H9 (cell line): Measurements from ENCODE around the gene MICB. TPM values are rescaled to one million over a fixed set of nuclear protein-coding genes. Genes with fewer than 3 reads are reported as not detected.

Experiments used
- DNase-seq: peaks from one replicate; pipeline ENCODE4 v3.0.0-alpha.2; 2017
- H2AFZ ChIP-seq: one replicate; pipeline ENCODE4 v1.6.1; 2013; ENCODE audit warnings: mild to moderate bottlenecking, low read length, control low read depth, moderate library complexity
- H2AK5ac ChIP-seq: 2 replicates; pipeline ENCODE4 v1.6.1; 2013; ENCODE audit warnings: low read length, control low read depth, mixed read lengths; ENCODE audit not compliant: insufficient read length
- H2BK120ac ChIP-seq: one replicate; pipeline ENCODE4 v1.6.1; 2013; ENCODE audit warnings: low read depth, mild to moderate bottlenecking, low read length, control low read depth, inconsistent platforms; ENCODE audit not compliant: poor library complexity, severe bottlenecking
- H2BK12ac ChIP-seq: 2 replicates; pipeline ENCODE4 v1.6.1; 2013; ENCODE audit warnings: low read length, control low read depth, mixed read lengths, low read depth; ENCODE audit not compliant: insufficient read length
- H2BK15ac ChIP-seq: 2 replicates; pipeline ENCODE4 v1.6.1; 2013; ENCODE audit warnings: low read depth, low read length, control low read depth
- H2BK20ac ChIP-seq: one replicate; pipeline ENCODE4 v1.6.1; 2013; ENCODE audit warnings: low read depth, mild to moderate bottlenecking, low read length, control low read depth, inconsistent platforms; ENCODE audit not compliant: poor library complexity, severe bottlenecking
- H2BK5ac ChIP-seq: 2 replicates; pipeline ENCODE4 v1.6.1; 2013; ENCODE audit warnings: low read length, control low read depth, mixed read lengths; ENCODE audit not compliant: insufficient read length
- H3K14ac ChIP-seq: 2 replicates; pipeline ENCODE4 v1.6.1; 2013; ENCODE audit warnings: low read length, control low read depth; ENCODE audit not compliant: insufficient read depth
- H3K18ac ChIP-seq: 2 replicates; pipeline ENCODE4 v1.6.1; 2013; ENCODE audit warnings: low read depth, mild to moderate bottlenecking, mixed read lengths, low read length, control low read depth; ENCODE audit not compliant: insufficient read length
- H3K23ac ChIP-seq: 2 replicates; pipeline ENCODE4 v1.6.1; 2013; ENCODE audit warnings: low read length, control low read depth, mixed read lengths, low read depth; ENCODE audit not compliant: insufficient read length
- H3K23me2 ChIP-seq: 2 replicates; pipeline ENCODE4 v1.6.1; 2013; ENCODE audit warnings: low read depth, mild to moderate bottlenecking, mixed read lengths, low read length, control low read depth; ENCODE audit not compliant: insufficient read length, poor library complexity, severe bottlenecking
- H3K27ac ChIP-seq: 2 replicates; pipeline ENCODE4 v1.5.1; 2013; ENCODE audit warnings: low read length, control low read depth, mixed read lengths, low read depth; ENCODE audit not compliant: insufficient read length
- H3K27me3 ChIP-seq: 2 replicates; pipeline ENCODE4 v1.6.1; 2013; ENCODE audit warnings: low read length, control low read depth, inconsistent platforms; ENCODE audit not compliant: insufficient read depth
- H3K4ac ChIP-seq: 2 replicates; pipeline ENCODE4 v1.6.1; 2013; ENCODE audit warnings: low read depth, mild to moderate bottlenecking, control low read depth, inconsistent platforms, low read length, moderate library complexity
- H3K4me1 ChIP-seq: 2 replicates; pipeline ENCODE4 v1.6.1; 2013; ENCODE audit warnings: low read length, control low read depth, inconsistent platforms; ENCODE audit not compliant: insufficient read depth
- H3K4me2 ChIP-seq: 2 replicates; pipeline ENCODE4 v1.6.1; 2013; ENCODE audit warnings: low read length, control low read depth, mixed read lengths; ENCODE audit not compliant: insufficient read length, insufficient read depth
- H3K56ac ChIP-seq: 2 replicates; pipeline ENCODE4 v1.6.1; 2013; ENCODE audit warnings: low read depth, mild to moderate bottlenecking, mixed read lengths, low read length, control low read depth; ENCODE audit not compliant: insufficient read length
- H3K79me1 ChIP-seq: 2 replicates; pipeline ENCODE4 v1.6.1; 2013; ENCODE audit warnings: low read depth, mild to moderate bottlenecking, moderate library complexity, low read length, control low read depth, inconsistent platforms; ENCODE audit not compliant: insufficient read depth, poor library complexity, severe bottlenecking
- H3K79me2 ChIP-seq: 2 replicates; pipeline ENCODE4 v1.6.1; 2013; ENCODE audit warnings: low read length, control low read depth, inconsistent platforms; ENCODE audit not compliant: insufficient read depth
- H3K9ac ChIP-seq: 2 replicates; pipeline ENCODE4 v1.6.1; 2013; ENCODE audit warnings: low read length, control low read depth, mixed read lengths; ENCODE audit not compliant: insufficient read length; ENCODE audit errors: extremely low read depth
- H3K9me3 ChIP-seq: one replicate; pipeline ENCODE4 v1.6.1; 2013; ENCODE audit warnings: low read depth, low read length, inconsistent platforms; ENCODE audit not compliant: control insufficient read depth
- H3T11ph ChIP-seq: one replicate; pipeline ENCODE4 v1.6.1; 2013; ENCODE audit warnings: mild to moderate bottlenecking, low read length, control low read depth, inconsistent platforms
- H4K20me1 ChIP-seq: one replicate; pipeline ENCODE4 v1.6.1; 2013; ENCODE audit not compliant: control insufficient read depth, insufficient read length, insufficient read depth
- H4K5ac ChIP-seq: 2 replicates; pipeline ENCODE4 v1.6.1; 2013; ENCODE audit warnings: low read depth, mild to moderate bottlenecking, mixed read lengths, low read length, control low read depth; ENCODE audit not compliant: insufficient read length
- H4K8ac ChIP-seq: replicated peaks from 2 replicates; pipeline ENCODE4 v1.6.1; 2013; ENCODE audit warnings: low read length, control low read depth, mixed read lengths, low read depth; ENCODE audit not compliant: insufficient read length
- H4K91ac ChIP-seq: 2 replicates; pipeline ENCODE4 v1.6.1; 2013; ENCODE audit warnings: low read depth, mild to moderate bottlenecking, moderate library complexity, mixed read lengths, low read length, control low read depth; ENCODE audit not compliant: insufficient read length
- H3K27ac Mint-ChIP-seq, 3 experiments: 2 replicates in 2 of 3; 3 replicates in 1 of 3; pipeline ENCODE4 v1.8.0; 2020 to 2021; ENCODE audit warnings: mixed read lengths in 3 of 3, mild to moderate bottlenecking in 1 of 3, moderate library complexity in 1 of 3
- H3K27me3 Mint-ChIP-seq: 2 replicates; pipeline ENCODE4 v1.8.0; 2021; ENCODE audit warnings: low read depth, mild to moderate bottlenecking, moderate library complexity, mixed read lengths
- H3K36me3 Mint-ChIP-seq, 3 experiments: 2 replicates in 2 of 3; 3 replicates in 1 of 3; pipeline ENCODE4 v1.8.0; 2020 to 2021; ENCODE audit warnings: low read depth in 3 of 3, mixed read lengths in 3 of 3; ENCODE audit not compliant: insufficient read depth in 1 of 3
- H3K4me1 Mint-ChIP-seq, 2 experiments: 2 replicates each; pipeline ENCODE4 v1.8.0; 2020; ENCODE audit warnings: mixed read lengths in 2 of 2
- H3K4me3 Mint-ChIP-seq, 2 experiments: 2 replicates in 1 of 2; 3 replicates in 1 of 2; pipeline ENCODE4 v1.8.0; 2020 to 2021; ENCODE audit warnings: mild to moderate bottlenecking in 2 of 2, mixed read lengths in 2 of 2, moderate library complexity in 1 of 2
- H3K9me3 Mint-ChIP-seq, 2 experiments: 2 replicates in 1 of 2; 3 replicates in 1 of 2; pipeline ENCODE4 v1.8.0; 2020; ENCODE audit warnings: mild to moderate bottlenecking in 2 of 2, mixed read lengths in 2 of 2, moderate library complexity in 1 of 2
- WGBS: extraction: QIAGEN DNeasy Blood & Tissue Kit; methylation state at CpG from one replicate; pipeline ENCODE4 v1.1.7; 2013; ENCODE audit warnings: missing lambda C conversion rate, low lambda C conversion rate, mixed read lengths; ENCODE audit not compliant: insufficient read length; ENCODE audit errors: extremely low coverage; 5-methylcytosine and 5-hydroxymethylcytosine counted together
- total RNA-seq: library from RNA; stranded (reverse); gene quantifications from 2 replicates; pipeline ENCODE4 v1.2.1, GENCODE V29; 2021
- TF ChIP-seq, protein P1 (sequence below): fragments of 200-600 bp; sonication (generic); conservative IDR thresholded peaks from 3 replicates; pipeline ENCODE4 v1.8.0; 2021; ENCODE audit warnings: antibody characterized with exemption, mild to moderate bottlenecking

Gene MICB
- total RNA-seq, 1 experiment from 2014 or later, result 6.2 TPM

DNA sequence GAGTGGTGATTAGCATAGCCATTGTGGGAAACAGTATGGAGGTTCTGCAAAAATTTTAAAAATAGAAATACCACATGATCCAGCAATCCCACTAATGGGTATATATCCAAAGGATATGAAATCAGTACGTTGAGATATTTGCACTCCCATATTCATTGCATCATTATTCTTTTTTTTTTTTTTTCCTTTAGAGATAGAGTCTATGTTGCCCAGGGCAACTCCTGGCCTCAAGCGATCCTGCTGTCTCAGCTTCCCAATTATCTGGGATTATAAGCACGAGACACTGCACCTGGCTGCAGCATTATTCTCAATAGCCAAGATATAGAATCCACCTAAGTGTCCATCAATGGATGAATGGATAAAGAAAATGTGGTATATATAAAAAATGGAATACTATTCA is 23.9 kb downstream of the MICB start:
- H3K4me3 Mint-ChIP-seq, result no peak overlapping the region
- no peak overlapping the region for H2AFZ ChIP-seq
- DNase-seq, result no peak
- H3K27me3 Mint-ChIP-seq, result peaks cover 21% of the 10 kb centered on the region
- no CpG with 5 or more reads among the region's 3 CpGs for WGBS
- no peak overlapping the region for H3K27ac Mint-ChIP-seq
- no peaks in the 10 kb centered on the region for H3K79me1 ChIP-seq
- H2BK12ac ChIP-seq, result no peak overlapping the region
- H3K36me3 Mint-ChIP-seq, result no peaks in the 10 kb centered on the region
- no peaks in the 10 kb centered on the region for H3K9me3 ChIP-seq
- no peaks in the 10 kb centered on the region for H3K4me1 ChIP-seq
- H3K79me2 ChIP-seq, result no peaks in the 10 kb centered on the region
- H3K18ac ChIP-seq, result no peak overlapping the region
- H3T11ph ChIP-seq, result no peak overlapping the region
- no peak overlapping the region for H4K91ac ChIP-seq
- H3K4ac ChIP-seq, result no peak overlapping the region
- H3K27me3 ChIP-seq, result no peaks in the 10 kb centered on the region
- H4K20me1 ChIP-seq, result no peaks in the 10 kb centered on the region
- H3K23ac ChIP-seq, result no peak overlapping the region
- H3K4me2 ChIP-seq, result no peak overlapping the region
- TF ChIP-seq, protein P1, sequence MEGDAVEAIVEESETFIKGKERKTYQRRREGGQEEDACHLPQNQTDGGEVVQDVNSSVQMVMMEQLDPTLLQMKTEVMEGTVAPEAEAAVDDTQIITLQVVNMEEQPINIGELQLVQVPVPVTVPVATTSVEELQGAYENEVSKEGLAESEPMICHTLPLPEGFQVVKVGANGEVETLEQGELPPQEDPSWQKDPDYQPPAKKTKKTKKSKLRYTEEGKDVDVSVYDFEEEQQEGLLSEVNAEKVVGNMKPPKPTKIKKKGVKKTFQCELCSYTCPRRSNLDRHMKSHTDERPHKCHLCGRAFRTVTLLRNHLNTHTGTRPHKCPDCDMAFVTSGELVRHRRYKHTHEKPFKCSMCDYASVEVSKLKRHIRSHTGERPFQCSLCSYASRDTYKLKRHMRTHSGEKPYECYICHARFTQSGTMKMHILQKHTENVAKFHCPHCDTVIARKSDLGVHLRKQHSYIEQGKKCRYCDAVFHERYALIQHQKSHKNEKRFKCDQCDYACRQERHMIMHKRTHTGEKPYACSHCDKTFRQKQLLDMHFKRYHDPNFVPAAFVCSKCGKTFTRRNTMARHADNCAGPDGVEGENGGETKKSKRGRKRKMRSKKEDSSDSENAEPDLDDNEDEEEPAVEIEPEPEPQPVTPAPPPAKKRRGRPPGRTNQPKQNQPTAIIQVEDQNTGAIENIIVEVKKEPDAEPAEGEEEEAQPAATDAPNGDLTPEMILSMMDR, result no peak
- H2BK120ac ChIP-seq, result no peak overlapping the region
- H3K9me3 Mint-ChIP-seq, result no peaks in the 10 kb centered on the region
- no peak overlapping the region for H3K9ac ChIP-seq
- no peaks in the 10 kb centered on the region for H3K23me2 ChIP-seq
- H3K27ac ChIP-seq, result no peak overlapping the region
- no peak overlapping the region for H4K5ac ChIP-seq
- H2AK5ac ChIP-seq, result no peak overlapping the region
- H2BK15ac ChIP-seq, result no peak overlapping the region
- H4K8ac ChIP-seq, result no peak overlapping the region
- no peak overlapping the region for H2BK5ac ChIP-seq
- H3K4me1 Mint-ChIP-seq, result no peaks in the 10 kb centered on the region
- no peak overlapping the region for H3K14ac ChIP-seq
- H2BK20ac ChIP-seq, result no peak overlapping the region
- no peak overlapping the region for H3K56ac ChIP-seq
